HUES6 (cell line): ENCODE data around the gene CDC42BPA.

Experiments
- H3K27ac ChIP-seq: 2 replicates; pipeline ENCODE4 v1.7.0; 2013; ENCODE audit warnings: low read depth, mild to moderate bottlenecking, low read length, inconsistent platforms
- H3K27me3 ChIP-seq: 2 replicates; pipeline ENCODE4 v1.6.1; 2013; ENCODE audit warnings: low read length; ENCODE audit not compliant: control insufficient read depth, insufficient read depth
- H3K36me3 ChIP-seq: 2 replicates; pipeline ENCODE4 v1.6.1; 2013; ENCODE audit warnings: low read length; ENCODE audit not compliant: control insufficient read depth, insufficient read depth
- H3K4me1 ChIP-seq: 2 replicates; pipeline ENCODE4 v1.6.1; 2013; ENCODE audit warnings: low read length; ENCODE audit not compliant: control insufficient read depth, insufficient read depth
- H3K4me3 ChIP-seq: 2 replicates; pipeline ENCODE4 v1.5.1; 2013; ENCODE audit warnings: low read depth, low read length
- H3K9ac ChIP-seq: one replicate; pipeline ENCODE4 v1.6.1; 2013; ENCODE audit warnings: mild to moderate bottlenecking, low read length
- H3K9me3 ChIP-seq: 2 replicates; pipeline ENCODE4 v1.6.1; 2013; ENCODE audit warnings: low read depth, low read length; ENCODE audit not compliant: control insufficient read depth, insufficient read depth

CDC42BPA gene

DNA sequence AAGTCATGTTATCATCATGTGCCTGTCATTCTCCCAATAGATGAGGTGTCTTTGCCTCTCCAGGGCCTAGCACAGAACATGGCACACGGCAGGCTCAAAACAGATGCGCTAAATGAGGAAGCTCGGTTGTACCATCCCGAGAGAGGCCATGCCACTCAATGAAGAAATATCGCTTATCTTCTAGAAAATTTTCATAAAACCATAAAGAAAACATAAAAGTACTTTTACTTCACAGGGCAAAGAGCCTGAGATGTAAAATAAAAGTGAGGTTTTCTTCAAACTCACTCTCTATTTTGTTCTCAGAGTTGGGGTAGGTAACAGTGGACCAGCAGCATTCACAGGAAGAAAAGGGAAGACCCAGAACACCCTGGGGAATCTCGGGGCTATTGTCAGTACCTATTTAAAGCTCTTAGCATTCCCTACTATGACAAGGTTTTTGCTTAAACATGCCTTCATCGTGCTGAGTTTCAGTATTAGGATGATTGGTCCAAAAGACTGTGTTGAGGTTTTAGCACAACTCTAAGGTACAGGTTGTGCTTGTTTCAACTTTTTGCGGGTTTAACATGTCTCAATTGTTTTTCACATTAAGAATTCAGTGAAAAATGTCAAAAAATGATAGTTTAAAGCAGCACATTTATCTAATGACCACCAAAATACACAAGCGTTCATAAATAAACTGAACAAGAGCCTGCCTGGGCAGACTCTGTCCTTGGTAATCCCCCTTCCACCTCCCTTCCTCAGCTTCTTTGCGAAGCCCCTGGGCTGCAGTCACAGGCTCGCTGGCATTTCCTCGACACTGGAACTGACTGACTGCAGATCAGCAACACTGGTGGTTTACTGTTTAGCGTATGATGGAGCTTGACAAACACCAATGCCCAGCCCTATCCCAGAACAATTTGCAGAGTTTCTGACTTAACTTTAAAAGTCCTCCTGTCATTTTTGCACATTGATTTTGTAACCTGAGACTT lies 322.6 kb downstream of the CDC42BPA start:
- H3K4me3 ChIP-seq: no peak overlapping the region
- peaks cover 5% of the 10 kb centered on the region; the same call in 1 of the 2 replicates for H3K36me3 ChIP-seq
- peaks cover 3% of the 10 kb centered on the region; the same call in 1 of the 2 replicates for H3K4me1 ChIP-seq
- H3K27me3 ChIP-seq: no peaks in the 10 kb centered on the region
- H3K27ac ChIP-seq: no peak overlapping the region
- no peak overlapping the region for H3K9ac ChIP-seq
- no peaks in the 10 kb centered on the region for H3K9me3 ChIP-seq

DNA sequence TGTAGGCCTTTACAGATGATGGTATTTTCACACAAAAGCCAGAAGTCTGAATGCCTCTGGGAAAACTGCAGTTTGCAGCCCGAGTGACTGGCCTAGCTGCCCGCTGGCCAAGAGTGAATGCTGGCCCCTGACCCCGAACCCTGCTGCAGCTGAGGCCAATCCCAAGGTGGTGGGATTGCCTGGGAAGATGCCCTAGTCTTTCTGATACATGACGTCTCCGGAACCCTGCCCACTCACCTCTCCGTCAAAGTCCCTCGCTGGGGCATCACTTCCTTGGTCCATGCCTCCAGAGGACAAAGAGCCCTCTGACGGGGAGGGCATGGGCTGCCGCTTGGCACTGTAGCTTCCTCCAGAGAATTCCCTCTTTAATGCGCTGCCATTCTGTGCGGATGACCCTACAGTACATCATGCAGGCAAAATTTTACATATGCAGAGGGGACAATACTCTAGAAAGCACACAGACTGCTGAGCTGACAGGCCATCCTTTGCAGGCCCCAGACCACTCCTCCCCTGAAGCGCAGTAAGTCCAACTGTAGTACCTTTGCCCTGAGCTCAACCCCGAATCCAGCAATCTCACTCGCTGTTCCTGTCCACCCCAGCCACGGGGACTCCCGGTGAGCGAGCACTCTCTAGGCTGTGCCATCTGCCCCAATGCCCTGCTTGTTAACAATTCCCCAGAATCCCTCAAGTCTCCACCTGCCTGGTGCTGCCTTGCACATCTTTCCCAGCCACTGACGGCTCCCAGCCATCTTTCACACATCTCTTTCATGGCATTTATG lies 323.5 kb downstream of the CDC42BPA start:
- peaks cover 5% of the 10 kb centered on the region; the same call in 1 of the 2 replicates for H3K36me3 ChIP-seq
- H3K27me3 ChIP-seq: no peaks in the 10 kb centered on the region
- no peak overlapping the region for H3K9ac ChIP-seq
- H3K4me3 ChIP-seq: no peak overlapping the region
- peaks cover 3% of the 10 kb centered on the region; the same call in 1 of the 2 replicates for H3K4me1 ChIP-seq
- H3K9me3 ChIP-seq: no peaks in the 10 kb centered on the region
- no peak overlapping the region for H3K27ac ChIP-seq

DNA sequence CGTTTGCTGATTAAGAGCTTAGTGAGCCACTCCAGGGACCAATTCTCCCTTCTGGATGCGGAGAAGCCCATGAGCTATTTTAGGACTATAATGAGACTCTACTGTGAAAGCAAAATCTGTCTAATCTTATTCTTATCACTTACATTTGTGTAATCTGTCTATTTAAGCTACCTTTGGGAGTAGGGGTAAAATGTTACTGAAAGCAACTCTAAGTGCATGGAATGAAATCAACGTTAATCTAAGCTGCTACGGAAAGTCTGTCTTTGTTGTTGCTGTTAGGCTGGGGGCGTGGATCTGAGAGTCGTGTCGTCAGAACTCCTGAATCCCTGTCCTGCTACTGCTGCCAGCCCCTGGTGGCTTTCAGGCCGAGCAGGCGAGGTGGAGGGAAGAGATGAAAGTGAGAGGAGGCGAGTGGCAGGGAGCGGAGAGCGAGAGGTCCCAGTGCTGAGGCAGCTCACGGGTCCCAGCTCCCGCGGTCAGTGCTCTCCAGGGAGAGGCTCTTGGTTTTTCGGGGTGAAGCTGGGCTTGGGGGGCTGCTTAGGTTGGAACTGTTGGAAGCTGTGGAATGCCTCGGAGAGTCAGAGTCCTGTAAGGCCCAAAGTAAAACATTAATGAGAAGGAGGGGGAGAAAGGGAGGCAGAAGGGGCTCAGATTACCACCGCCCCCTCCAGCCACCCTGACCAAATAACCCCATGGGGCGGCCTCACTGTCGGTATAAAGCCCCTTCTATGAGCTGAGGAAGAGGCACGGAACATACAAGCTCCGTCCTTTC lies 324.3 kb downstream of the CDC42BPA start:
- Histone ChIP-seq H3K27me3 (no peaks in the 10 kb centered on the region), H3K4me3 (no peak overlapping the region), H3K36me3 (peaks cover 5% of the 10 kb centered on the region; the same call in 1 of the 2 replicates), H3K27ac (no peak overlapping the region), H3K9ac (no peak overlapping the region), H3K9me3 (no peaks in the 10 kb centered on the region), H3K4me1 (peaks cover 3% of the 10 kb centered on the region; the same call in 1 of the 2 replicates)

DNA sequence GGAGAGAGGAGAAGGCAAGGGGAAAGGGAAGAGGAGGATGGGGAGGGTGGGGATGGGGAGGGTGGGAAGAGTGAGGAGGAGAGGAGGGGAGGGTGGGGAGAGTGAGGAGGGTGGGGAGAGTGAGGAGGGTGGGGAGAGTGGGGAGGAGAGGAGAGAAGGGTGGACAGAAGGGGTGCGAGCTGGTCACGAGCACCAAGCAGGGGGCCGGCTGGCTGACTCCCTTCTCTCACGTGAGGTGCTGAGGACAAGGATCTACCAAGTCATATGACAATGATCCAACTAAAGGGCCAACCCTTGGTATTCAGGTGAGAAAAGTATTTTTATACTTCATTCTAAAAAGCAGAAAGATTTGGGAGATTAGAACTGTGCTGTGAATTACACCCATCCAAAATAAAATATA lies 326.4 kb downstream of the CDC42BPA start:
- H3K9me3 ChIP-seq: no peaks in the 10 kb centered on the region
- no peaks in the 10 kb centered on the region for H3K27me3 ChIP-seq
- H3K4me1 ChIP-seq: peaks cover 3% of the 10 kb centered on the region; the same call in 1 of the 2 replicates
- no peak overlapping the region for H3K9ac ChIP-seq
- no peak overlapping the region for H3K4me3 ChIP-seq
- no peak overlapping the region for H3K27ac ChIP-seq
- H3K36me3 ChIP-seq: peaks cover 14% of the 10 kb centered on the region

DNA sequence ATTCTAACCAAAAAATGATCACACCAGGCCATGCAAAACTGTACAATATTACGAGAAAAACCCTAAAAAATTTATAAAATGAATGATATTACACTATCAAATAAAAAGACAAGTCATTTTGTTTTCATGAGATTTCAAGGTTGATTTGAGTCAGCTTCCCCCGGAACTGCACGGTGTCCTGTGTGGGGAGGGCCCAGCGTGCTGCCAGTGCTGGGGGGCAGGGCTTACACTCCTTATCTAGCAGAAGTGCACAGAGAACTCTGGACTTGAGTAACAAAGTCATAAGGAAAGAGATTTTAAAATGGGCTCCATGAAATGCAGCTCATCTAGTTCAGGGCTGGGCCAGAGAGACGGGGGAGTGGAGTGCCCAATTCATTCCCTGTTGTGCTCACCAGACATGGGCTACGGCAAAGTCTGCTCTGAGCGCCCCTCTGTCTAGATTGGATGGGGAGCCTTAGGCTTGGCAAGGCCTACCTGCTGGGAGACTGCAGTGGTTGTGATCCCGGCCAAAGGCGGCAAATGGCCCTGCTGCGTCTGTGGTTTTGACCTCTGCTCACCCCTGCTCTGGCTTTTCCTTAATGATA lies 328.1 kb downstream of the CDC42BPA start:
- no peaks in the 10 kb centered on the region for H3K9me3 ChIP-seq
- H3K9ac ChIP-seq: no peak overlapping the region
- no peaks in the 10 kb centered on the region for H3K27me3 ChIP-seq
- H3K36me3 ChIP-seq: peaks cover 28% of the 10 kb centered on the region
- no peak overlapping the region for H3K27ac ChIP-seq
- peaks cover 3% of the 10 kb centered on the region; the same call in 1 of the 2 replicates for H3K4me1 ChIP-seq
- no peak overlapping the region for H3K4me3 ChIP-seq

DNA sequence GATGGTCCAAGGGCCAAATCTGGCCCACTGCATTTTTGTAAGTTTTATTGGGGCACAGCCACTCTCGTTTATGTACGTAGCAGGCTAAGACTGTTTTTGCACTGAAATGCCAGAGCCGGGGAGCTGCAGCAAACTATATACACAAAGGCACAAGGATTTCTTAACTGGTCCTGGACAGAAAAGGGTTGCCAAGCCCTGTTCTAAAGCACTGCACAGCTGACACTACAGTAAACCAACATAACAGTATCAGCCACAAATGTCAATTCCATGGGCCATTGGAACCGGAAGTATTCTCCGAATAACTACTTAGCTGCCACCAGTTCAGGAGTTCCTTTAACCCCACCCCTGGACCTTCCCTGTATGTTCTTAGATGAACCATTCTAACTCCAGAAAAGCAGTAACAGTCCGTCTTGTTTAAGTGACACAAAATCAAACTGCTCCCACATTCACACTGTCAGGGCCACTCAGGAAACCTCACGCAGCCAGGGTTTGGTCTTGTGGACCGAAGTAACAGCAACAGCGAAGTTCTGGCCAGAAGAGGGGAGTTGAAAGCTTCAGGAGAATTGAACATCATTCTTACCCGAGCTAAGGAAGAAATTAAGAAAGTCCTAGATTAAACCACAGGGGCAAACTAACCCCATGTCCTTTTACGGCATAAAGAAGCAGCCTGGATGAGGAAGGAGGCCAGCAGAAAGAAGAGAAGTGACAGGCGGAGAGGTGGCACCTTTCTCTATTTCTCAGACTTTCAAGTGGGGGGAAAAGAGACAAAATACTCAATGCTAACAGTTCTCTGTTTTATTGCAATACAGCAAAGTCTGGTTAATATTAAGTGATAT lies 329.0 kb downstream of the CDC42BPA start:
- H3K9me3 ChIP-seq: no peaks in the 10 kb centered on the region
- H3K27ac ChIP-seq: no peak overlapping the region
- H3K4me3 ChIP-seq: no peak overlapping the region
- H3K4me1 ChIP-seq: no peaks in the 10 kb centered on the region
- H3K36me3 ChIP-seq: peaks cover 30% of the 10 kb centered on the region
- H3K9ac ChIP-seq: no peak overlapping the region
- H3K27me3 ChIP-seq: no peaks in the 10 kb centered on the region

DNA sequence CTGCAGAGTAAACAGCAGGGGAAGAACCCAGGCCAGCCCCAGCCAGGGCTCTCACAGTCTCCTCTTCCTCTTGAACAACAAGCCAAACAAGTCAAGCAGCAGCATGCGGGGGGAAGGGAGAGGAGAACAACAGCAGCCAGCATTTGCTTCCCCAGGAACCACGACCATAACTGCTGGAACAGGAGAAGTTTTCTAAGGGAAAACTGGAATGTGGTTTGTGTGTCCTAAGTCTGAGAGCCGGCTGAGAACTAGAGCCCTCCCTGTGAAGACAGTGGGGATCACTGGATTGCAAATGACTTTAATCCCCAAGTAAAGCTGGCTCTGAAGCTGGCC lies 330.0 kb downstream of the CDC42BPA start:
- Histone ChIP-seq H3K27me3 (no peaks in the 10 kb centered on the region), H3K9me3 (no peaks in the 10 kb centered on the region), H3K9ac (no peak overlapping the region), H3K27ac (no peak overlapping the region), H3K4me3 (no peak overlapping the region), H3K4me1 (no peaks in the 10 kb centered on the region), H3K36me3 (peaks cover 27% of the 10 kb centered on the region)

DNA sequence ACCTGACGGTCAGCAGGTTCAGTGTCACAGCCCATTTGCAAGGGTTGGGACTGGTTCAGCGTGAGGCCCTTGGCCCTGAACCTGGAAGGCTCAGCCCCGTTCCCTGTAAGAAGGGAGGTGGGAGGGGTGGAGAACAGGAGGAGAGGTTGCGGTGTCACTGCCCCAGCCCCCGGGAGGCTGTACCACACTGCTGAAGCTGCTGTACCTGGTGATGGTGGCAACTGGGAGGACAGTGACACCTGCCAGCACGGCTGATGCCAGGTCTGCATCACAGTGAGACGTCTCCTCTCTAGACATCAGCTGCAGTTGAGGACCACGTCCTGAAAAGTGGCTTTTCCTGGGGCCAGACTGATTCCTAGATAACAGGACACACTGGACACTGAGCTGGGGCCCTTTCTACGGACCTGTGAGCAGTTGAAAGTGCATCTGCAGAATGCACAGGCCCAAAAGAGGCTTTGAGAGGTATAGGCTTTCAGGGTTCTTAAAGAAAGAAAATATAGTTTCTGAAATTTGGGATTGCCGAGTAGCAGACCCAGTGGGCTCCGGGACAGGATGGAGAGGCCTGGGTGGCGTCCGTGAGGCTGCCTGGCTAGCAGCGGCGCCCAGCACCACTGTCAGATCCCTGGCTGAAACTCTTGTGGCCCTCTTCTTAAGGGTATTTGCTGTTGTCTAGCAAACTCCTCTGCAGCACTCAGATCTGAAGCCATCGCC lies 330.5 kb downstream of the CDC42BPA start:
- H3K9me3 ChIP-seq: no peaks in the 10 kb centered on the region
- no peak overlapping the region for H3K27ac ChIP-seq
- H3K36me3 ChIP-seq: peaks cover 27% of the 10 kb centered on the region

DNA sequence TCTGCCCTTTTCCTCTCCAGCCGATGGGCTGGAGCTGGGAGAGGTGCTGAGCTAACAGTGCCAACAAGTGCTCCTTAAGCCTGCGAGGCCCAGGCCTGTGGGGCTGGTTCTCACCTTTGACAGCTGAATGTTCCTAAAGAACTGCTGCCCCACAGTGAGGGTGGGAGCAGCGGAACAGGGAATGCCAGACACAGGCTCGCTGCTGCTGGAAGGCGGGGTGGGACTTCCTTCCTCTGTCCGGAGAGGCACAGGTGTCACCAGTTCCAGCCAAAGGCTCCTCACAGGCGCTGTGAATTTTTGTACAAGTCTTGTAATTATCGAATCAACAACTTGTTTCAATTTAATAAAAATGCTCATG lies 331.1 kb downstream of the CDC42BPA start:
- no peaks in the 10 kb centered on the region for H3K4me1 ChIP-seq
- no peaks in the 10 kb centered on the region for H3K27me3 ChIP-seq
- no peaks in the 10 kb centered on the region for H3K9me3 ChIP-seq
- no peak overlapping the region for H3K4me3 ChIP-seq
- H3K36me3 ChIP-seq: peaks cover 27% of the 10 kb centered on the region
- no peak overlapping the region for H3K27ac ChIP-seq
- no peak overlapping the region for H3K9ac ChIP-seq

More for the DNA sequence above, 330.5 kb downstream of the CDC42BPA start:
- no peak overlapping the region for H3K9ac ChIP-seq
- H3K4me1 ChIP-seq: no peaks in the 10 kb centered on the region
- no peaks in the 10 kb centered on the region for H3K27me3 ChIP-seq
- H3K4me3 ChIP-seq: no peak overlapping the region
